HG02623 (cell line): ENCODE results near the gene NUP214.

ENCODE experiments used
- ATAC-seq: cut with Tn5 transposase; IDR thresholded peaks from one replicate; pipeline ENCODE4 v1.9.1; 2021; ENCODE audit warnings: moderate library complexity; ENCODE audit not compliant: unreplicated experiment

NUP214 gene

GRCh38 chr9:131274674-131275331, 149.4 kb downstream of the NUP214 start:
- no peak for ATAC-seq

GRCh38 chr9:131275332-131276093, 150.1 kb downstream of the NUP214 start:
- no peak for ATAC-seq

- no peak for ATAC-seq
Measured at GRCh38 chr9:131276094-131276888, 150.9 kb downstream of the NUP214 start, which contains the start of gene FAM78A. Gene FAM78A, minus strand, starts transcription at chr9:131276510. Its CDS starts 331 bp downstream, at chr9:131276179.

- no peak for ATAC-seq
Measured at GRCh38 chr9:131276891-131277286, 151.5 kb downstream of the NUP214 start.

GRCh38 chr9:131277287-131277909, 152.0 kb downstream of the NUP214 start:
- no peak for ATAC-seq

- no peak for ATAC-seq
Measured at GRCh38 chr9:131277910-131278701, 152.7 kb downstream of the NUP214 start.

GRCh38 chr9:131278702-131279111, 153.3 kb downstream of the NUP214 start:
- no peak for ATAC-seq

GRCh38 chr9:131279196-131279862, 153.9 kb downstream of the NUP214 start:
- no peak for ATAC-seq

- no peak for ATAC-seq
Measured at GRCh38 chr9:131279863-131280570, 154.6 kb downstream of the NUP214 start.

GRCh38 chr9:131280660-131281059, 155.3 kb downstream of the NUP214 start:
- no peak for ATAC-seq

- no peak for ATAC-seq
Measured at GRCh38 chr9:131281119-131281965, 156.0 kb downstream of the NUP214 start.

- no peak for ATAC-seq
Measured at GRCh38 chr9:131282175-131282574, 156.8 kb downstream of the NUP214 start.

GRCh38 chr9:131282688-131283422, 157.5 kb downstream of the NUP214 start:
- no peak for ATAC-seq
